ENCODE measurements around the gene IMMP2L.

DNA sequence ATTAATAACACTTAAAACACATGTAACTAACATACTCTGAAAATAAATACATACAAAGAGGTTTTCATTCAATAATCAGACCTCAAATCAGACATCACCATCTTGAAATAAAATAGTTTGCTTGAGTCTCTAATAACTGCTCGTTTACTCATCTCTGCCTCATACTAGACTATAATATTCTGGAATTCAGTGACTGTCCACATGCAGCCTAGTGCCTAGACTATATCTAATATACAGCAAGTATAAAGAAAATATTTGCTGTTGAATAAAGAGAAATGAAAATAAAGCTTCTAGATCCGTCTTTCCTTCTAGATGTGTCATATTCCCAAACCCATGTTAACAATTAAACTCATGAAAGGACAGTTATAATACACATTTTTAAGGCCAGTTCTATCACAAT lies 707.6 kb downstream of the IMMP2L start:
- TF ChIP-seq, protein P1, sequence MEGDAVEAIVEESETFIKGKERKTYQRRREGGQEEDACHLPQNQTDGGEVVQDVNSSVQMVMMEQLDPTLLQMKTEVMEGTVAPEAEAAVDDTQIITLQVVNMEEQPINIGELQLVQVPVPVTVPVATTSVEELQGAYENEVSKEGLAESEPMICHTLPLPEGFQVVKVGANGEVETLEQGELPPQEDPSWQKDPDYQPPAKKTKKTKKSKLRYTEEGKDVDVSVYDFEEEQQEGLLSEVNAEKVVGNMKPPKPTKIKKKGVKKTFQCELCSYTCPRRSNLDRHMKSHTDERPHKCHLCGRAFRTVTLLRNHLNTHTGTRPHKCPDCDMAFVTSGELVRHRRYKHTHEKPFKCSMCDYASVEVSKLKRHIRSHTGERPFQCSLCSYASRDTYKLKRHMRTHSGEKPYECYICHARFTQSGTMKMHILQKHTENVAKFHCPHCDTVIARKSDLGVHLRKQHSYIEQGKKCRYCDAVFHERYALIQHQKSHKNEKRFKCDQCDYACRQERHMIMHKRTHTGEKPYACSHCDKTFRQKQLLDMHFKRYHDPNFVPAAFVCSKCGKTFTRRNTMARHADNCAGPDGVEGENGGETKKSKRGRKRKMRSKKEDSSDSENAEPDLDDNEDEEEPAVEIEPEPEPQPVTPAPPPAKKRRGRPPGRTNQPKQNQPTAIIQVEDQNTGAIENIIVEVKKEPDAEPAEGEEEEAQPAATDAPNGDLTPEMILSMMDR (optimal IDR thresholded peaks at IDR 0.05 in 1 of 3, IDR thresholded peaks at IDR 0.05 in 1 of 3, conservative IDR thresholded peaks at IDR 0.05 in 1 of 3; ENCODE audit: extremely low read depth in 1 of 3, insufficient read depth in 2 of 3, low read length in 3 of 3): no peak
- TF ChIP-seq EZH2 (IDR thresholded peaks at IDR 0.05; ENCODE audit: low read length): no peak

All from keratinocyte (primary cell).